Prostate gland (tissue), 2 donors: ENCODE data around the gene ZNF664.

Experiments used
- CTCF ChIP-seq, 4 experiments: fragments of 200-600 bp in 2 of 4; fragments of 450-650 bp in 2 of 4; sonication (generic) in 2 of 4; IDR thresholded peaks; 1 replicate in 3 of 4; 2 replicates in 1 of 4; pipeline ENCODE4 v1.5.1; 2016 to 2019; ENCODE audit warnings: antibody characterized with exemption in 4 of 4, mild to moderate bottlenecking in 2 of 4, moderate library complexity in 2 of 4
- POLR2A ChIP-seq: fragments of 450-650 bp; IDR thresholded peaks from one replicate; pipeline ENCODE4 v1.6.1; 2016; ENCODE audit warnings: antibody characterized with exemption, mild to moderate bottlenecking

- TF ChIP-seq CTCF (IDR thresholded peaks at IDR 0.05), result no peak
- TF ChIP-seq POLR2A, result no peak
Measured at GRCh38 chr12:123967121-123967586, 5.9 kb upstream of the ZNF664 start.
